ENCODE results near the gene PARD3B. TPM values are rescaled to one million over a fixed set of nuclear protein-coding genes. Genes with fewer than 3 reads are reported as not detected.

PARD3B gene
- total and polyA plus RNA-seq, 2 donors from 2014 or later = 5.3 to 29.6 TPM

DNA sequence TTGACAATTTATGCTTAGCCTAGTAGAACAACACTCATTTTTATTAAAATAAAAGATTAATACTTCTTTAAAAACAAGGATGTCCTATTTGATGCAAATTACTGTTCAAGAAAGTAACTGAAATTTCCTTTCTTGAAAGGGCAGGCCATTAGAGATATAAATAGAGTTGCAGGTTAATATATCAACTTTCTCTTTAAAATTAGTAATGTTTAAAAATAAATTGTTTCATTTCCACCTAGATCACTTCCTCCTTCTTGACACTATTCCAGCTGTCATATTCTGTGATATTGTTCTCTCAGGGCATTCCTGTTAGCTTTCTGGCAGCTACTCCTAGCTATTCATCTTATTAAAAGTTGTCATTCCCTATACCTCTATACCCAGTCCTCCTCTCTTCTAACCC lies 779.1 kb downstream of the PARD3B start:
- no peak overlapping the region for H3K4me3 ChIP-seq (ENCODE audit: low read length in 3 of 3)
- H3K4me1 ChIP-seq (ENCODE audit: control insufficient read depth in 2 of 3, insufficient read depth in 2 of 3, low read depth in 1 of 3, low read length in 3 of 3) = no peaks in the 10 kb centered on the region
- DNase-seq (no peak), FAIRE-seq (no peak)
- TF ChIP-seq CTCF (IDR thresholded peaks at IDR 0.05; ENCODE audit: borderline replicate concordance, extremely low read depth, insufficient read depth) = no peak
- H3K9ac ChIP-seq (ENCODE audit: low read length in 3 of 3) = no peak overlapping the region
- no peaks in the 10 kb centered on the region for H3K36me3 ChIP-seq (ENCODE audit: control insufficient read depth in 2 of 3, insufficient read depth in 3 of 3, low read length in 3 of 3)
- H3K9me3 ChIP-seq (ENCODE audit: control insufficient read depth in 2 of 3, insufficient read depth in 1 of 3, low read length in 3 of 3) = no peaks in the 10 kb centered on the region
- H3K27ac ChIP-seq (ENCODE audit: low read depth in 2 of 2, low read length in 2 of 2) = no peak overlapping the region
- intact Hi-C loops (cut with DNase I) = no loop called here
- no peaks in the 10 kb centered on the region for H3K27me3 ChIP-seq (ENCODE audit: control insufficient read depth, insufficient read depth, low read length)

- Histone ChIP-seq H3K27me3 (ENCODE audit: control insufficient read depth, insufficient read depth, low read length) (no peaks in the 10 kb centered on the region), H3K27ac (ENCODE audit: low read depth in 2 of 2, low read length in 2 of 2) (no peak overlapping the region), H3K36me3 (ENCODE audit: control insufficient read depth in 2 of 3, insufficient read depth in 3 of 3, low read length in 3 of 3) (no peaks in the 10 kb centered on the region), H3K4me3 (ENCODE audit: low read length in 3 of 3) (no peak overlapping the region), H3K9ac (ENCODE audit: low read length in 3 of 3) (no peak overlapping the region), H3K9me3 (ENCODE audit: control insufficient read depth in 2 of 3, insufficient read depth in 1 of 3, low read length in 3 of 3) (no peaks in the 10 kb centered on the region), H3K4me1 (ENCODE audit: control insufficient read depth in 2 of 3, insufficient read depth in 2 of 3, low read depth in 1 of 3, low read length in 3 of 3) (no peaks in the 10 kb centered on the region)
- no peak for FAIRE-seq
- DNase-seq = no peak
- TF ChIP-seq CTCF (IDR thresholded peaks at IDR 0.05; ENCODE audit: borderline replicate concordance, extremely low read depth, insufficient read depth) = no peak
- intact Hi-C loops (cut with DNase I) = no loop called here
These were observed 788.1 kb downstream of the PARD3B start for GRCh38 chr2:205333351-205333750.

DNA sequence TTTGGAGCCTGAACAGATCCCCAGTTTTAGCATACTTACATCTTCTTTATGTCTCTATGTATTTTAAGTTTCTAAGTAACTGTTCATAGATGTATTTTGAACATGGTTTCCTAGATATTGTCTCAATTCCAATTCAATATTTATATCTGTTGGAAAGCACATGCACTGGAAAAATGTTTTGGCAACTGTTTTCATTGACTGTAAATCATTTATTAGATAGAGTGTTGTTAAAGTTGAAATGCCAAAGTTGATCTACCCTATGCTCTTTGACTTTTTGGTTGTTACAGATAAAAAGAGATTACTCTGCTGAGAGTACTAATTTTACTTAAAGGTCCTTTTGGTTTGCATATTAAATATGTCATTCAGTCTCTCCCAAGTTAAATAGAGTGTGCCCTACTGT lies 792.0 kb downstream of the PARD3B start:
- no peak for FAIRE-seq
- no peaks in the 10 kb centered on the region for H3K27me3 ChIP-seq (ENCODE audit: control insufficient read depth, insufficient read depth, low read length)
- no peaks in the 10 kb centered on the region for H3K36me3 ChIP-seq (ENCODE audit: control insufficient read depth in 2 of 3, insufficient read depth in 3 of 3, low read length in 3 of 3)
- H3K4me3 ChIP-seq (ENCODE audit: low read length in 3 of 3) = no peak overlapping the region
- no peak overlapping the region for H3K9ac ChIP-seq (ENCODE audit: low read length in 3 of 3)
- no peak overlapping the region for H3K27ac ChIP-seq (ENCODE audit: low read depth in 2 of 2, low read length in 2 of 2)
- DNase-seq = no peak
- intact Hi-C loops (cut with DNase I) = no loop called here
- no peaks in the 10 kb centered on the region for H3K4me1 ChIP-seq (ENCODE audit: control insufficient read depth in 2 of 3, insufficient read depth in 2 of 3, low read depth in 1 of 3, low read length in 3 of 3)
- H3K9me3 ChIP-seq (ENCODE audit: control insufficient read depth in 2 of 3, insufficient read depth in 1 of 3, low read length in 3 of 3) = no peaks in the 10 kb centered on the region
- no peak for TF ChIP-seq CTCF (IDR thresholded peaks at IDR 0.05; ENCODE audit: borderline replicate concordance, extremely low read depth, insufficient read depth)

DNA sequence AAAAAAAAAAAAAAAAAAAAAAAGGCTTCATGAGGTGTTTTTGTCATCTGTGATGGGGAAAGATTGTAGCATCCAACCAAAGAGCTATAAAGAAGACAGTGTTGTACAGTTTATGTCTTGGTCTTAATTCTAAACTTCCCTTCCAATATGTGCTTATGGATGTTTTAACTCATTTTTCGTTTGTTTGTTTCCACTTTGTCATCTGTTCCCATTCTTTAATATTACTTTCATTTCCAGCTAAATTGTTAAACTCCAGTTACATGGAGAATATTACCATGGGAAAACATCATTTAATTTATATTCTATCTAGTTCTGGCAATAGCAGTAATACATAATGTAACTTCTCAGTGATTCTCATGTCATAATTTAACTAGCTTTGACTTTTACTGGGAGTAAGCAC lies 792.9 kb downstream of the PARD3B start:
- DNase-seq (no peak), FAIRE-seq (no peak)
- Histone ChIP-seq H3K27me3 (ENCODE audit: control insufficient read depth, insufficient read depth, low read length) (no peaks in the 10 kb centered on the region), H3K4me1 (ENCODE audit: control insufficient read depth in 2 of 3, insufficient read depth in 2 of 3, low read depth in 1 of 3, low read length in 3 of 3) (no peaks in the 10 kb centered on the region), H3K9ac (ENCODE audit: low read length in 3 of 3) (no peak overlapping the region), H3K9me3 (ENCODE audit: control insufficient read depth in 2 of 3, insufficient read depth in 1 of 3, low read length in 3 of 3) (no peaks in the 10 kb centered on the region), H3K4me3 (ENCODE audit: low read length in 3 of 3) (no peak overlapping the region), H3K36me3 (ENCODE audit: control insufficient read depth in 2 of 3, insufficient read depth in 3 of 3, low read length in 3 of 3) (no peaks in the 10 kb centered on the region), H3K27ac (ENCODE audit: low read depth in 2 of 2, low read length in 2 of 2) (no peak overlapping the region)
- TF ChIP-seq CTCF (IDR thresholded peaks at IDR 0.05; ENCODE audit: borderline replicate concordance, extremely low read depth, insufficient read depth) = no peak
- intact Hi-C loops (cut with DNase I) = no loop called here
